GM18508 (cell line): ENCODE measurements around the gene ADRM1.

Source experiments
- ATAC-seq: cut with Tn5 transposase; IDR thresholded peaks from one replicate; pipeline ENCODE4 v1.9.1; 2021; ENCODE audit warnings: moderate number of reproducible peaks; ENCODE audit not compliant: insufficient read depth, unreplicated experiment

The ADRM1 gene

GRCh38 chr20:62352402-62353288 is 49.8 kb downstream of the ADRM1 start:
- ATAC-seq, result no peak

- no peak for ATAC-seq
Measured at GRCh38 chr20:62353289-62354030, 50.7 kb downstream of the ADRM1 start.

DNA sequence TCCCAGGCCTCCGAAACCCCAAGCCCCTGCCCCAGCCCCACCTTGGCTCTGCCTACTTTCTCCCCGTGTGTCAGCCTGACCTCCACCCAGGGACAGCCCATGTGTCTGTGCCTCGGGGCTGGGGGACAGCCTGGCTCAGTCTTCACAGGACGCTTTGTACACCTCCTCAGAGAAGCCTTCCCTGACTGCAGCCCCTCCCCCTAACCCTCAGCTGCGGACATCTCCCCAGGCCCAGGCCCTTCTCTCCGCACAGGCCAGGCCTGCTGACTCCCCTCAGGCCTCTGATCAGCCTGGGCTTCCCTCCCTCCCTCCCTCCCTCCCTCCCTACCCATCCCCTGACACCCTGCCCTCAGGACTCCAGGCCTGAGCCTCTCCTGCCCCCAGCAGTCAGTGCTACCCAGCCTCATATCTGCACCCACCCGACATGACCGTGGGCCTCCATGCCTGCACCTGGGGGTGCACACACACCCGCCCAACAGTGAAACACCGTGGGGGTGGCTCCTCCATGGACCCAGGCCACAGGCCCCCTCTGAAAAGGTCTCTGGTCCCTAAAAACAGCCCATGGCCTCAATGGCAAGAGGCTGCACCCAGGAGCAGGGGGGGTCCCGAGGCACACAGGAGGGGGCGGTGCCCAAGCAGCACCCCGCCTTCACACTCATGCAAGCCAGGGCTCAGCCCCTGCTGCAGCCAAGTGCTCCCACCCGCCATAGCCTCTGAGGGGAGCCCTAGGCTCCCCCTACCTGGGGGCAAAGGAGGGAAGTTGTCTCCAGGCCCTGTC is 51.4 kb downstream of the ADRM1 start:
- ATAC-seq, result no peak

GRCh38 chr20:62354811-62355341 is 52.1 kb downstream of the ADRM1 start:
- no peak for ATAC-seq

DNA sequence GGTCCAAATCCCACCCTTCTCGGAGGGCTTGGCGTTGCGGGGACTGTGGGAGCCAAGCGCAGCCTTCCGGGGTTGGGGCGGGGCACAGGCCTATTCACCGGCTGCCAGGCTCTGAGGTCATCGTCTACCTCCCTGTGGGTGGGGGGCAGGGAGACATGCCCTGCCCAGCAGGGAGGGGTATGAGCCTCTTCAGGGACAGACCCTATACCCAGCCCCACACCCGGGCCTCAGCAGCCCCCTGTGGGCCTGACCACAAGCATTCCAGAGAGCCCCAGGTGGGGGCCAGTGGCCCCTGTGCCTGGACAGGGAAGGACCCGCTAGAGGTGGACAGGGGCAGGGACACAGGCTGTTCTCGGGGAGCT is 52.7 kb downstream of the ADRM1 start:
- ATAC-seq, result no peak

DNA sequence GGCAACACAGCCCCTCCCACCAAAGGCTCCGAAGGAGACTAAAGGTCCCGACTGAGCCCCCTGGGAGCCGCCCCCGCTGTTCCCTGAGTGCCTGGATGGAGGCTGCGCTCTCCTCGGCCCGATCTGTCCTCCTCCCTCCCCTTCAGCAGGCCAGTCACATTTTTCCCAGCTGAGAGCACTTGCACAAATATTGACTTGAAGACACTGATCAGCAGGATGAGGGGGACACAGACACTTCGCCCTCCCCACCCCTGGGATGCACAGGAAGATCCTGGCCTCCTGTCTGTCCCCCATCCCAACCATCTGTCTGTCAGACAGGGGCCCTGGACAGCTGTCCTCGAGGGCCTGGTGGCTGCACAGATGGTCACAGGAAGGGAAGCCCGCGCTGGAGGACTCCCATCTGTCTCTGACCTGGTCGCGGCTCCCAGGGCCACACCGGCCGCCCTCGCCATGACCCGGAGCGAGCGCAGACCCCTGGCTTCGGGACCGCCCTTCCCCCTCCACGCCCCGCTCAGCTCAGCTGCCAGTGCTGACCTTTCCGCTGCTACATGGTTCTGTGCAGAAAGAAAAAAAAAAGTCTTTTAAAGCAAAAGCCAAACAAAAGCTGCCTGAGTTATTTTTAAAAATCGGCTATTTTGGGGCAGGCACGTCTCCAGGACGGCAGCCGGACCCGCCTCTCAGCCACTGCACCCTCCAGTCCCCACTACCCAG is 53.2 kb downstream of the ADRM1 start:
- no peak for ATAC-seq

GRCh38 chr20:62356589-62357186 is 53.9 kb downstream of the ADRM1 start:
- no peak for ATAC-seq

GRCh38 chr20:62357187-62357667 is 54.4 kb downstream of the ADRM1 start:
- ATAC-seq, result no peak

DNA sequence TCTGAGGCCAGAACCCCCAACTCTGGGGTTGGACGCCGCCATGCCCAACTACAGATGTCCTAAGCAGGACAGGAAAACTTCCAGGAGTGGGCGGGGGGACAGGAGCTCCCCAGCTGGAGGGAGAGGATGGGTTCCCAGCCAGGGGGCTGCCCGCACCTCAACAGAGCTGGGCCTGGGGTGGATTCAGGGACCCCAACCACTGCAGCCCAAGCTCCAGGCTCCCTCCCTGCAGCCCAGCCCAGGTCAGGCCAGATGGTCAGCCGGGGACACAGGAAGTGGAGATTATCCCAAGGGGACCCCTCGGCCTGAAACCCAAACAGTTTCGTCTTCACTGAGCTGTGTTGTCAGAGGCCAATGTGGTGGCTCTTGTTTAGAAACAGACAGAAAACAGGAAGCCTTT is 54.9 kb downstream of the ADRM1 start:
- no peak for ATAC-seq
